Keratinocyte (primary cell): ENCODE results near the gene CPEB1. TPM values are rescaled to one million over a fixed set of nuclear protein-coding genes. Genes with fewer than 3 reads are reported as not detected.

Source experiments
- DNase-seq: peaks from one replicate; pipeline ENCODE4 v3.0.0-alpha.2; 2011; ENCODE audit warnings: low read depth, missing footprints, low spot score
- FAIRE-seq: peaks from 2 replicates; lab custom pipeline; 2011; peaks lifted over from hg19 to GRCh38; lab: Jason Lieb, UNC
- H2AFZ ChIP-seq: 2 replicates; pipeline ENCODE4 v1.6.0; 2012; ENCODE audit warnings: low read length, control low read depth, inconsistent platforms; ENCODE audit not compliant: control insufficient read depth
- H3K27ac ChIP-seq: 2 replicates; pipeline ENCODE4 v1.5.1; 2011; ENCODE audit warnings: low read length; ENCODE audit not compliant: control insufficient read depth, insufficient read depth
- H3K27me3 ChIP-seq: 3 replicates; pipeline ENCODE4 v1.6.0; 2011; ENCODE audit warnings: low read length; ENCODE audit not compliant: control insufficient read depth, insufficient read depth; ENCODE audit errors: extremely low read depth
- H3K36me3 ChIP-seq, 2 experiments: 2 replicates in 1 of 2; 3 replicates in 1 of 2; pipeline ENCODE4 v1.5.1; 2011; ENCODE audit warnings: low read length in 2 of 2, mild to moderate bottlenecking in 1 of 2; ENCODE audit not compliant: control insufficient read depth in 2 of 2, insufficient read depth in 2 of 2; ENCODE audit errors: extremely low read depth in 1 of 2
- H3K4me1 ChIP-seq: 3 replicates; pipeline ENCODE4 v1.5.1; 2011; ENCODE audit warnings: low read length; ENCODE audit not compliant: control insufficient read depth, insufficient read depth; ENCODE audit errors: extremely low read depth
- H3K4me2 ChIP-seq: 3 replicates; pipeline ENCODE4 v1.6.0; 2011; ENCODE audit warnings: low read depth, low read length; ENCODE audit not compliant: control insufficient read depth, insufficient read depth; ENCODE audit errors: extremely low read depth
- H3K4me3 ChIP-seq, 3 experiments: fragments of 200-600 bp in 1 of 3; sonication (generic) in 1 of 3; 2 replicates in 2 of 3; 3 replicates in 1 of 3; pipeline ENCODE4 v1.5.1; 2011 to 2016; ENCODE audit warnings: low read length in 3 of 3, mild to moderate bottlenecking in 3 of 3, control low read depth in 2 of 3, inconsistent platforms in 1 of 3, low read depth in 1 of 3, mixed read lengths in 1 of 3, mixed run types in 1 of 3, moderate library complexity in 1 of 3; ENCODE audit not compliant: control insufficient read depth in 2 of 3, insufficient read depth in 2 of 3; ENCODE audit errors: extremely low read depth in 1 of 3
- H3K79me2 ChIP-seq: 2 replicates; pipeline ENCODE4 v1.6.0; 2012; ENCODE audit warnings: low read length; ENCODE audit not compliant: control insufficient read depth, insufficient read depth
- H3K9ac ChIP-seq: 3 replicates; pipeline ENCODE4 v1.6.0; 2011; ENCODE audit warnings: low read length; ENCODE audit not compliant: control insufficient read depth, insufficient read depth; ENCODE audit errors: extremely low read depth
- H3K9me1 ChIP-seq: 3 replicates; pipeline ENCODE4 v1.6.0; 2011; ENCODE audit warnings: low read length; ENCODE audit not compliant: control insufficient read depth, insufficient read depth; ENCODE audit errors: extremely low read depth
- H3K9me3 ChIP-seq: 2 replicates; pipeline ENCODE4 v1.5.1; 2012; ENCODE audit warnings: low read depth, low read length; ENCODE audit not compliant: control insufficient read depth
- H4K20me1 ChIP-seq: 3 replicates; pipeline ENCODE4 v1.6.0; 2011; ENCODE audit warnings: low read length; ENCODE audit not compliant: control insufficient read depth, insufficient read depth; ENCODE audit errors: extremely low read depth
- CTCF ChIP-seq, 3 experiments: IDR thresholded peaks in 1 of 3; conservative IDR thresholded peaks in 1 of 3; optimal IDR thresholded peaks in 1 of 3; 2 replicates in 2 of 3; 3 replicates in 1 of 3; pipeline versions ENCODE3 to v1.5.1; 2011; ENCODE audit warnings: low read length in 3 of 3, mild to moderate bottlenecking in 3 of 3, moderate library complexity in 2 of 3, control low read depth in 1 of 3, inconsistent platforms in 1 of 3; ENCODE audit not compliant: insufficient read depth in 2 of 3; ENCODE audit errors: extremely low read depth in 1 of 3
- EZH2 ChIP-seq: IDR thresholded peaks from one replicate; pipeline ENCODE4 v1.6.1; 2012; ENCODE audit warnings: inconsistent platforms, mild to moderate bottlenecking, low read length, moderate library complexity
- dilution Hi-C: fragments of 300-500 bp; cut with MboI; formaldehyde crosslinking; loops from one replicate; pipeline ENCODE4 v1.7.0; 2020; ENCODE audit warnings: low sequenced_read_pairs; ENCODE audit not compliant: extremely low pct_ligation_motif_present
- polyA plus RNA-seq, 5 experiments: library from polyadenylated mRNA; depleted of rRNA in 3 of 5; stranded (reverse) in 3 of 5; stranded (forward) in 1 of 5; unstranded in 1 of 5; fragments of >200 nt; gene quantifications; 1 replicate in 1 of 5; 2 replicates in 3 of 5; 3 replicates in 1 of 5; pipeline versions ENCODE4 v1.2.1 to v1.2.3, GENCODE V29; 2011 to 2012; ENCODE audit warnings: missing spikeins in 2 of 5, low read depth in 1 of 5, low replicate concordance in 1 of 5

Gene CPEB1
- polyA plus RNA-seq, 1 donor (not counting 4 experiments of a cell fraction or from before 2014, with no cell fraction given) = 0.16 TPM

DNA sequence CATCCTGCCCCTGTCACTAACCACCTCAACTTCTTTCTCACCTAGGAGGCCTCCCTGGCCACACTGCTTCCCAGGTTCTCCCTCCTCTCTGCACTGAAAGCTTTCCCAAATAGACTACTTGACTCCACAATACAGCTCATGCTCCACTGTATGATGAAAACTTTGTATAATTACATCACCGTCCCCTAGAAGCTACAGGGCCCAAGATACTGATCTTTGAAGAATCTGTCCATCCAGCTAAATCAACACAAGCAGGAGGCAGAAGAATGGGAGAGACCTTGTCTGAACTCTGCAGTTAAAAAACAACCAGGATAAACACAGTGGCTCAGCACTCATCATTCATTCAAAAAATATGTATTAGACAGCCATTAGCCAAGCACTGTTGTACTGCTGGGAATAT lies 80.5 kb downstream of the CPEB1 start:
- FAIRE-seq (no peak), DNase-seq (no peak)
- no peaks in the 10 kb centered on the region for H3K79me2 ChIP-seq
- dilution Hi-C loops = no loop called here
- peaks cover 10% of the 10 kb centered on the region for H3K27me3 ChIP-seq
- H3K9me3 ChIP-seq = no peaks in the 10 kb centered on the region
- H4K20me1 ChIP-seq = no peaks in the 10 kb centered on the region
- no peak overlapping the region for H3K9ac ChIP-seq
- no peak for TF ChIP-seq CTCF (optimal IDR thresholded peaks at IDR 0.05 in 1 of 3, IDR thresholded peaks at IDR 0.05 in 1 of 3, conservative IDR thresholded peaks at IDR 0.05 in 1 of 3; ENCODE audit: extremely low read depth in 1 of 3, insufficient read depth in 2 of 3, low read length in 3 of 3)
- TF ChIP-seq EZH2 = no peak
- H3K27ac ChIP-seq = no peak overlapping the region
- H3K36me3 ChIP-seq = no peaks in the 10 kb centered on the region
- no peak overlapping the region for H3K4me2 ChIP-seq
- no peaks in the 10 kb centered on the region for H3K9me1 ChIP-seq
- H3K4me3 ChIP-seq = no peak overlapping the region
- no peaks in the 10 kb centered on the region for H3K4me1 ChIP-seq
- no peak overlapping the region for H2AFZ ChIP-seq

DNA sequence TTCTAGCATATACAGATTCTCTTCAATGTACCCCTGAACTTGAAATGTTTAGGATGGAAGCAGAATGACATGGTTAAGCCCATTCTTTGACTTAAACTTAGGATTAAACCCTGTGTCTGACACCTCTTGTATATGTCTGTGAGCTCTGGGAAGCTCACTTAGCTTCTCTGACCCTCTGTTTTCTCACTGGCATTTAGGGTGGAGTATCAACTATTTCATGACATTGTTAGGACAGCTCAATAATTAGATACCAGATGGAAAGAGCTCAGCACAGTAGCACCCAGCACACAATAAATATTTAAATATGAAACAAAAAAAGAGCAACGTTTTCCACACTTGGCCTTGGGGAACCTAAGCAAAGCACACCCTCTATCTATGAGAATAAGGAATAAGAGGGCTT lies 88.7 kb downstream of the CPEB1 start:
- Histone ChIP-seq H3K27ac (no peak overlapping the region), H3K9me3 (no peaks in the 10 kb centered on the region), H3K79me2 (no peaks in the 10 kb centered on the region), H3K27me3 (peaks cover 3% of the 10 kb centered on the region), H3K4me1 (peaks cover 6% of the 10 kb centered on the region), H3K9ac (no peak overlapping the region), H3K4me3 (no peak overlapping the region), H4K20me1 (no peaks in the 10 kb centered on the region), H3K4me2 (no peak overlapping the region), H3K36me3 (no peaks in the 10 kb centered on the region), H2AFZ (no peak overlapping the region), H3K9me1 (no peaks in the 10 kb centered on the region)
- TF ChIP-seq EZH2 = no peak
- no peak for TF ChIP-seq CTCF (optimal IDR thresholded peaks at IDR 0.05 in 1 of 3, IDR thresholded peaks at IDR 0.05 in 1 of 3, conservative IDR thresholded peaks at IDR 0.05 in 1 of 3; ENCODE audit: extremely low read depth in 1 of 3, insufficient read depth in 2 of 3, low read length in 3 of 3)
- DNase-seq (no peak), FAIRE-seq (no peak)
- dilution Hi-C loops = no loop called here
